Cardiac muscle cell (in vitro differentiated cells and primary cell): ENCODE data around the gene MARK2. TPM values are rescaled to one million over a fixed set of nuclear protein-coding genes. Genes with fewer than 3 reads are reported as not detected.

Experiments
- DNase-seq, 2 donors: peaks; one replicate each; pipeline versions ENCODE4 v3.0.0 to v3.0.0-alpha.2; 2010 to 2017; ENCODE audit warnings: low read depth in 1 of 2, low spot score in 1 of 2
- H3K27ac ChIP-seq: fragments of 200-600 bp; sonication (generic); 2 replicates; pipeline ENCODE4 v1.5.1; 2016
- H3K27me3 ChIP-seq: fragments of 200-600 bp; sonication (generic); 2 replicates; pipeline ENCODE4 v1.6.0; 2016; ENCODE audit warnings: control low read depth
- H3K36me3 ChIP-seq: fragments of 200-600 bp; sonication (generic); 2 replicates; pipeline ENCODE4 v1.5.1; 2016; ENCODE audit warnings: control low read depth
- H3K4me1 ChIP-seq: fragments of 200-600 bp; sonication (generic); 2 replicates; pipeline ENCODE4 v1.8.1; 2017; ENCODE audit warnings: low read depth, mild to moderate bottlenecking, mixed run types
- H3K4me3 ChIP-seq: fragments of 200-600 bp; sonication (generic); 2 replicates; pipeline ENCODE4 v1.5.1; 2016; ENCODE audit warnings: mild to moderate bottlenecking
- H3K9me3 ChIP-seq: fragments of 200-600 bp; sonication (generic); 2 replicates; pipeline ENCODE4 v1.5.1; 2017; ENCODE audit warnings: low read depth, mild to moderate bottlenecking, control low read depth
- CTCF ChIP-seq: IDR thresholded peaks from 2 replicates; pipeline ENCODE4 v1.5.1; 2012; ENCODE audit warnings: low read depth, mild to moderate bottlenecking, low read length
- polyA plus RNA-seq: library from polyadenylated mRNA; unstranded; fragments of >200 nt; fragmentation: Nextera tagmentation; extraction: Ambion mirVana; gene quantifications from 2 replicates; pipeline ENCODE4 v1.2.1, GENCODE V29; 2016
- total RNA-seq: library from RNA; depleted of rRNA; stranded (reverse); fragments of >200 nt; gene quantifications from 2 replicates; pipeline ENCODE4 v1.2.3, GENCODE V29; 2016

Gene MARK2
- total and polyA plus RNA-seq, 2 experiments from 2014 or later, result 31.0 to 37.2 TPM

GRCh38 chr11:63869171-63869591 is 30.3 kb downstream of the MARK2 start:
- Histone ChIP-seq H3K4me3 (no peak overlapping the region), H3K36me3 (no peaks in the 10 kb centered on the region), H3K27ac (no peak overlapping the region), H3K4me1 (peaks cover 26% of the 10 kb centered on the region), H3K27me3 (no peaks in the 10 kb centered on the region), H3K9me3 (no peaks in the 10 kb centered on the region)
- no peak for DNase-seq
- no peak for TF ChIP-seq CTCF

GRCh38 chr11:63869683-63870082 is 30.8 kb downstream of the MARK2 start:
- no peaks in the 10 kb centered on the region for H3K27me3 ChIP-seq
- H3K9me3 ChIP-seq, result no peaks in the 10 kb centered on the region
- no peak for TF ChIP-seq CTCF
- no peak overlapping the region for H3K4me3 ChIP-seq
- DNase-seq, result no peak
- H3K4me1 ChIP-seq, result peaks cover 31% of the 10 kb centered on the region
- H3K27ac ChIP-seq, result peak overlapping the region; percentile 89
- H3K36me3 ChIP-seq, result no peaks in the 10 kb centered on the region

- Histone ChIP-seq H3K4me1 (peaks cover 39% of the 10 kb centered on the region), H3K4me3 (no peak overlapping the region), H3K9me3 (no peaks in the 10 kb centered on the region), H3K36me3 (no peaks in the 10 kb centered on the region), H3K27ac (peak overlapping the region; percentile 89), H3K27me3 (no peaks in the 10 kb centered on the region)
- no peak for TF ChIP-seq CTCF
- no peak for DNase-seq
Observed at GRCh38 chr11:63870351-63871140, 31.6 kb downstream of the MARK2 start.

GRCh38 chr11:63871962-63872799 is 33.3 kb downstream of the MARK2 start:
- H3K4me1 ChIP-seq, result peaks cover 45% of the 10 kb centered on the region
- H3K27me3 ChIP-seq, result no peaks in the 10 kb centered on the region
- peak; percentile 91 to 93 for DNase-seq
- no peaks in the 10 kb centered on the region for H3K9me3 ChIP-seq
- H3K4me3 ChIP-seq, result no peak overlapping the region
- TF ChIP-seq CTCF, result peak; percentile 32
- H3K27ac ChIP-seq, result peak overlapping the region; percentile 89
- H3K36me3 ChIP-seq, result no peaks in the 10 kb centered on the region

GRCh38 chr11:63872800-63873197 is 33.9 kb downstream of the MARK2 start:
- Histone ChIP-seq H3K27ac (peak overlapping the region; percentile 89), H3K36me3 (no peaks in the 10 kb centered on the region), H3K9me3 (no peaks in the 10 kb centered on the region), H3K4me3 (no peak overlapping the region), H3K27me3 (no peaks in the 10 kb centered on the region), H3K4me1 (peaks cover 49% of the 10 kb centered on the region)
- TF ChIP-seq CTCF, result no peak
- DNase-seq, result no peak
